C4-2B (cell line): ENCODE results near the gene KCNJ1.
A peak's percentile ranks its signal among the peaks of the same experiment; 100 is the strongest.

Source experiments
- ZFX ChIP-seq: fragments of 450-650 bp; IDR thresholded peaks from 2 replicates; pipeline ENCODE4 v1.6.1; 2017
- TF ChIP-seq, protein P1 (sequence below): fragments of 450-650 bp; conservative IDR thresholded peaks from 2 replicates; pipeline ENCODE4 v1.5.1; 2017; ENCODE audit warnings: mild to moderate bottlenecking

DNA sequence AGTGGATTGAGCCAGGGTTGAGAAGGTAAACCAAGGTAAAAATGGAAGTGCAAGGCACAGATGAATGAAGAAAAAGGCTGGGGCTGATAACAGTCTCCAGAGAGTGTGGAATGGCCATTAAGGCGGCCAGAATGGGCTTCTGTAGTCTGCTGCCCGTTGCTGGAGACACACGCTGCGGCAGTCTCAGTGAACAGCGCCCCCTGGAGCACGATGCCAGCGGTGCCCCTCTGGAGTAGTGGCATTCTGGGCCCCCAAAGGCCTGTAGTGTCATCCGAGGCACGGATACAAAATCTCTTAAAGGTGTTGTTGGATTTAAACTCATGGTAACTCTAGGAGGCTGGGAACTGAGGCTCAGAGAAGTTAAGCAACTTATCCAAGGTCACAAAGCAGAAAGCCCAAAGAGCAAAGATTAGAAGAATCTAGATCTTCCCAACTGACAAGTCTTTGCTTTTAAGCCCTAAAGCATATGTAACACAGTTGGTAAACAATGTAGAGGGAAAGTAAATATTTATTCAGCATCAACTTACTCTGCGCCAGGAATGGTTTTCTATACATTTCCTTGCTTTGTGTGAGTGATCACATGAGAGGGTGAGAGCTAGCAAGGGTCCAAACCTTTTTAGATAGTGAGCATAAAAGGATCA, 18.2 kb downstream of the KCNJ1 start:
- TF ChIP-seq, protein P1, sequence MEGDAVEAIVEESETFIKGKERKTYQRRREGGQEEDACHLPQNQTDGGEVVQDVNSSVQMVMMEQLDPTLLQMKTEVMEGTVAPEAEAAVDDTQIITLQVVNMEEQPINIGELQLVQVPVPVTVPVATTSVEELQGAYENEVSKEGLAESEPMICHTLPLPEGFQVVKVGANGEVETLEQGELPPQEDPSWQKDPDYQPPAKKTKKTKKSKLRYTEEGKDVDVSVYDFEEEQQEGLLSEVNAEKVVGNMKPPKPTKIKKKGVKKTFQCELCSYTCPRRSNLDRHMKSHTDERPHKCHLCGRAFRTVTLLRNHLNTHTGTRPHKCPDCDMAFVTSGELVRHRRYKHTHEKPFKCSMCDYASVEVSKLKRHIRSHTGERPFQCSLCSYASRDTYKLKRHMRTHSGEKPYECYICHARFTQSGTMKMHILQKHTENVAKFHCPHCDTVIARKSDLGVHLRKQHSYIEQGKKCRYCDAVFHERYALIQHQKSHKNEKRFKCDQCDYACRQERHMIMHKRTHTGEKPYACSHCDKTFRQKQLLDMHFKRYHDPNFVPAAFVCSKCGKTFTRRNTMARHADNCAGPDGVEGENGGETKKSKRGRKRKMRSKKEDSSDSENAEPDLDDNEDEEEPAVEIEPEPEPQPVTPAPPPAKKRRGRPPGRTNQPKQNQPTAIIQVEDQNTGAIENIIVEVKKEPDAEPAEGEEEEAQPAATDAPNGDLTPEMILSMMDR: peak; percentile 80
- TF ChIP-seq ZFX: no peak
